Urothelium cell line (cell line): ENCODE measurements around the gene TRAF6.
"Not testable (repeated sequence)": the region's sequence is repeated elsewhere in the genome, so short reads cannot be mapped to it uniquely, and the experiment has no call there.

Experiments
- DNase-seq: peaks from one replicate; pipeline ENCODE4 v3.0.0; 2011; ENCODE audit warnings: low spot score, mixed read lengths
- FAIRE-seq: peaks from 2 replicates; lab custom pipeline; 2011; peaks lifted over from hg19 to GRCh38; lab: Jason Lieb, UNC

Gene TRAF6

DNA sequence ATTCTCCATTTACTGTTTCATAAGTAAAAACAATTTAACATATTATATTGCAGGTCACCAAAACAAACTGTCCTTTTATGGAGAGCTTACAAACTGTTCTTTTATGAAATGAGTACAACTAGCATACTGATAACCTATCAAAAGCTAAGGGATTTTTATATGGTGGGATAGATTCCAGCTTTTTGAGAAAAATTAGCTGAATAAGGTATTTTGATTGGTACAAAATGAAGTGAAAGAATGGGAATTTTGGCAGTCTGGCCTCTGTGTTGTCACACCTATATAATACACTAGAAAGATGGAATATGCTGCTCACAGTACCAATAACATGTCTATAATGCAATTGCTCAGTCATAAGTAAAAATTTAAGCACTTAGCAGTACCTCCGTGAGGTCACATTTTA lies 11.4 kb downstream of the TRAF6 start:
- DNase-seq: no peak

DNA sequence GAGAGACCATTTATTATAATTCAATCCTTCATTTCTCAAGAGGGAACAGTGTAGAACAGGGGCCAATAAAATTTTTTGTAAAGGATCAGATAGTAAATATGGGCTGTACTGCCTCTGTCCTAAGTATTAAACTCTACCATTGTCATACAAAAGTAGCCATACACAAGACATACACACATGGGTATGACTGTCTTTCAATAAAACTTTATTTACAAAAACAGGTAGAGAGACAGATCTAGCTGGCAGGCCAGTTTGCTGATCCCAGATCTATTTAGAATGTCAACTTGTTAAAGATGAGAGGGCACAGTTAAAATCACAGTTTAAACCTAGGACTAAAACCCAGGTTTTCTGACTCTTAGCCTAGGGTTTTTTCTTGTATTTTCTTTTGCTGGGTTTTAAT lies 16.7 kb downstream of the TRAF6 start:
- no peak for FAIRE-seq
- DNase-seq: no peak

More for the DNA sequence above, 11.4 kb downstream of the TRAF6 start:
- no peak for FAIRE-seq

GRCh38 chr11:36492724-36493304 lies 17.3 kb downstream of the TRAF6 start:
- DNase-seq: peak; percentile 41
- no peak for FAIRE-seq

DNA sequence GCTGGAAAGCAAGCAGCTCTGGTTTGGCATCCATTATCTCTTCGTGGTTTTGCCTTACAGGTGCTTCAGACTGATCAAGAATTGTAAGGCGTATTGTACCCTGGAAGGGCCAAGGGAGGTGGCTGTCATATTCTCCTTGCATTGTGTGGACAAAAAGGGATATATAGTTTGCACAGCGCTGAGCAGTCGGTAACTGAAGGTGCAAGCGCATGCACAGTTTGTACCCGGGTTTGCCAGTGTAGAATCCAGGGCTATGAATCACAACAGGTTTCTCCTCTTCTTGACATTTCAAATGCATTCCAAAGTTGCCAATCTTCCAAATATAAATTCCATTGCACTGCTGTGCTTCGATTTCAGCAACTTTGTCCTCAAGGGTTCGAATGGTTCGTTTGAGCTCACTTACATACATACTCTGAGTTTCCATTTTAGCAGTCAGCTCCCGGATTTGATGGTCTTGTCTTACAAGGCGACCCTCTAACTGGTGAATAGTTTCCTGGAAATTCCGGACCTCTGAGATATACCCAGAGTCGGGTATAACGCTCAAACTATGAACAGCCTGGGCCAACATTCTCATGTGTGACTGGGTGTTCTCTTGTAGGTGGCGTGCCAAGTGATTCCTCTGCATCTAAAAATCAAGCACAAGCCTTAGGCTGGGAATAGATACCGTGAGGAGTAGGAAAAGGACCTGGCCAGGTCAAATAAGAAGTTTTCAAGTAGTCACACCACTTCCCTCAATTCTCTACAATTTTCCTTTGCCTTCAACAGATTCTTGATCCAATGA lies 19.9 kb downstream of the TRAF6 start:
- no peak for FAIRE-seq
- no peak for DNase-seq

DNA sequence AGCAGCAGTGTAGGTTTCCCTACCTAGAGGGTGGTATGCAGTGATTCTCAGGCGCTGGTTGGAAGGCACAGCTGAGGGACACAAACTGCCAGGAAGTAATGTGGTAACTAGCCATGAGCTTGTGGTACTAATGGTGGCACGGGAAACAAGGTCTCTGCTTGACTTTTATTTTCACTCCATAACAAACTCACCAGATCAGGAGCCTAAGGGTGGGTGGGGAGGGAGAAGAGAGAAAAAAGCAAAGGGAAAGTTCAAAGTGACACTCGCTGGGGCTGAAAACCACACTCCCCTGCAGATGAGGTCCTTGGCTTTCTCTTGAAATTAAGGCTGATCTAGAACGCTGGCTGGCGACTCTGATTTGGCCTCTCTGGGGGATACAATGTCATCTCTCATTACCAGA lies 22.0 kb downstream of the TRAF6 start:
- DNase-seq (no peak), FAIRE-seq (no peak)

GRCh38 chr11:36487619-36488018 lies 22.5 kb downstream of the TRAF6 start:
- FAIRE-seq: no peak

GRCh38 chr11:36485298-36486002 lies 24.6 kb downstream of the TRAF6 start:
- FAIRE-seq: no peak

More at GRCh38 chr11:36487619-36488018, 22.5 kb downstream of the TRAF6 start:
- DNase-seq: no peak

DNA sequence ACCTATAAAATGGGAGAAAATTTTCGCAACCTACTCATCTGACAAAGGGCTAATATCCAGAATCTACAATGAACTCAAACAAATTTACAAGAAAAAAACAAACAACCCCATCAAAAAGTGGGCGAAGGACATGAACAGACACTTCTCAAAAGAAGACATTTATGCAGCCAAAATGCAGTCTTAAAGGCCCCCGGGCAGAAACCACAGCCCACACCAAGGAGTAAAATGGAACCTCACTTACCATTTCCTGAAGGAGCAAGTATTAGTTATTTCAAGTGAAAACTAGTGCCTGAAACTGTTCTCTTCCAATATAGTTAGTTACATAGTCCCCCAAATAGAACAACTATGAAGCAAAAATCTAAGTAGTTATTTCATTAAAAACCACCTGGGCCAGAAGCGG lies 27.0 kb downstream of the TRAF6 start:
- not testable (repeated sequence) for DNase-seq, FAIRE-seq

More at GRCh38 chr11:36485298-36486002, 24.6 kb downstream of the TRAF6 start:
- DNase-seq: no peak

- DNase-seq (no peak), FAIRE-seq (no peak)
Measured at GRCh38 chr11:36480833-36481232, 29.2 kb downstream of the TRAF6 start.

DNA sequence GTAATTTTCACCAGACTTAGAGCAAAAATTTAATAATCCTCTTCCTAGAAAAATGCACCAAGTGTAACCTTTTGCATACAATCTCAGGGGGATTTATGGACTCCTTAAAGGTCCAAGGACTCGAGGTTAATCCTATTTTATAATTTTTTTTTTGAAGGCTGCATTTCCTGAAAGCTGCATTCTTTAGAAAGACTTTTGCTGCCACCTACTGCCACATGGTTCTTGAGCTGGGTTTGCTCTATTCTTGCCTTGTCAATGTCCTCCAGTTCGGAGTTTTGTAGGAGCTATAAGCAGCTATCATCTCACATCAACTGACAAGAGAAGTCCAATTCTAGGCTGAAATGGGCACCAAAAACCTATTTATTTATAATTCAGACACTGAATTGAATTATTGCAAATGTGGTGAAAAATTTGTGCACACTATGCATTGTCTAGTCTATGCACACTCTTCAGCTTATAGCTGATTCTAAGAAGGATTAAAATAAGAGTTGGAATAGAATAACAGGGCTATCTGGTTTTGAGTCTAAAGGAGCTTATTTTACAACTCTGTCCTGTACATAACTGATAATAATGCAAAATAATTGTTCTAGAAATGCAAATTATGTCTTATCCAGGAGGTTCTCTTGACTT lies 31.3 kb downstream of the TRAF6 start:
- DNase-seq (no peak), FAIRE-seq (no peak)

GRCh38 chr11:36475192-36475591 lies 34.9 kb downstream of the TRAF6 start:
- FAIRE-seq (no peak), DNase-seq (no peak)

DNA sequence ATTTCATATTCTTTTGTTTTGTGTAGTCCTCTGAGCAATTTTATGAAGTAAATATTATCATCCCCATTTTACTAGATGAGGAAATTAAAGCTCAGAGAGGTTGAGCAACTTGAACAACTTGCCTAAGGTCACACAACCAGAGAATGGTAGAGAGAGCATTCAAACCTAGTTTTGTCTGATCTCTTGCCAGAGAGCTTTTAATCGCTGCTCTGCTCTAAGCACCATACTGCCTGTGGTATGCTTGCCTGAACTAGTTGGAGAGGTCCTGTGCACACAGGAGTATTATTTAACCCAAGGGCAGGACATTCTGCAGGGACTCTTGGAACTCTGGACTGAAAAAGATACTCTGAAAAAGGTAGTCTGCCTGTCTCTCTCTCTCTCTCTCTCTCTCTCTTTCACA lies 38.5 kb downstream of the TRAF6 start:
- no peak for DNase-seq
- FAIRE-seq: no peak

- FAIRE-seq (no peak), DNase-seq (peak; percentile 42)
Measured at GRCh38 chr11:36469881-36470802, 39.9 kb downstream of the TRAF6 start.

DNA sequence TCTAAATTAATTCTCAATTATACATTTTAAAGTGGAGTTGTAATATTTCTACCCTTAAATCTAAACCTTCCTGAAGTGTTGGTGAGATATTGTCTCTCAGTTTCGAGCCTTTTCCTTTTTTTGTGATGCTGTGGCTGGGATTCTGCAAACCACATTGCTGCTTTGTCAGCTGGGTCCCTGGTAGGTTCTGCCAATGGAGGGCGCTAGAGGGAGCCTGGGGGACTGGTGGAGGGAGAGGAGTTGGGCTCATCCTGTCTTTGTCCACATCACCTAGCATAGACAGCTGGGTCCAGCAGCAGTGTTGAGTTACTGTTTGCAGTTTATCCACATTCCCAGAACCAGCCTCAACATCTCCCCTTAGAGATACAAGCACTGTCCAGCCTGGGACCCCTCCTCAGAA lies 41.0 kb downstream of the TRAF6 start:
- FAIRE-seq (no peak), DNase-seq (peak; percentile 42)

GRCh38 chr11:36467916-36468315 lies 42.2 kb downstream of the TRAF6 start:
- DNase-seq (no peak), FAIRE-seq (no peak)

DNA sequence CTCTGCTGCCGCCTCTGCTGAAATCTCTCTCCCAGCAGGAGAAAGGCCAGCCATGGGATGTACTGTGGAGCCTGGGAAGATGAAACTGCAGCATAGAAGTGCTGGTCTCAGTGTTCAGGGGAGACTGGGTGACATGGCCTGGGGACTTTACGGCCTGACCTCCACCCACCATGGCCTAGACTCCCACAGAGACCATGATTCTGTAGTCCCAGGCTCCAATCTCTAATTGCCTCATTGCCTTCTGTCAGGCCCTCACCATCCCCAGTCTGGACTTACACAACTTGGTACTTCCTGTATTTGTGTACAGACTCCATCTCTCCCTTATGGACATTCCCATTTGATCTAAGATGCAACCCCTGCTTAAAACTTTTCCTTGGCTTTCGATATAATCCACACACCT lies 43.1 kb downstream of the TRAF6 start:
- no peak for FAIRE-seq
- no peak for DNase-seq

- FAIRE-seq (no peak), DNase-seq (no peak)
Measured at GRCh38 chr11:36465449-36466163, 44.5 kb downstream of the TRAF6 start.

GRCh38 chr11:36464720-36465119 lies 45.4 kb downstream of the TRAF6 start:
- FAIRE-seq (no peak), DNase-seq (no peak)

GRCh38 chr11:36463781-36464180 lies 46.3 kb downstream of the TRAF6 start:
- DNase-seq: peak; percentile 36
- no peak for FAIRE-seq

DNA sequence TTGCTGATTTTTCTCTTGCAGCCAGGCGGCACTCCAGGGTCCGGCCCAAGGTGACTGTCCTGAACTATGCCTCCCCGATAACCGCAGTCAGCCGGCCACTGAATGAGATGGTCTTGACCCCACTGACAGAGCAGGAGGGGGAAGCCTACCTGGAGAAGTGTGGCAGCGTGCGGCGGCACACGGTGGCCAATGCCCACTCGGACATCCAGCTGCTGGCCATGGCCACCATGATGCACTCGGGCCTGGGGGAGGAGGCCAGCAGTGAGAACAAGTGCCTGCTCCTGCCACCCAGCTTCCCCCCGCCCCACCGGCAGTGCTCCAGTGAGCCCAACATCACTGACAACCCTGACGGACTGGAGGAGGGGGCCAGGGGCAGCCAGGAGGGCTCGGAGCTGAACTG lies 47.8 kb downstream of the TRAF6 start:
- no peak for FAIRE-seq
- DNase-seq: no peak
